Frontal cortex (tissue), 4 donors: ENCODE results near the gene CLPSL1. TPM values are rescaled to one million over a fixed set of nuclear protein-coding genes. Genes with fewer than 3 reads are reported as not detected.

Source experiments
- DNase-seq, 2 donors: peaks; one replicate each; pipeline ENCODE4 v3.0.0; 2012; ENCODE audit warnings: low spot score in 2 of 2
- FAIRE-seq: peaks from 2 replicates; lab custom pipeline; 2012; peaks lifted over from hg19 to GRCh38; lab: Jason Lieb, UNC
- total RNA-seq: library from RNA; depleted of rRNA; stranded (reverse); fragments of >200 nt; gene quantifications from one replicate; pipeline ENCODE4 v1.2.3, GENCODE V29; 2014
- donor health status: control.
- donor health status: control.
- donor health status: control.

The CLPSL1 gene
- total RNA-seq, 1 donor from 2014 or later = not detected

DNA sequence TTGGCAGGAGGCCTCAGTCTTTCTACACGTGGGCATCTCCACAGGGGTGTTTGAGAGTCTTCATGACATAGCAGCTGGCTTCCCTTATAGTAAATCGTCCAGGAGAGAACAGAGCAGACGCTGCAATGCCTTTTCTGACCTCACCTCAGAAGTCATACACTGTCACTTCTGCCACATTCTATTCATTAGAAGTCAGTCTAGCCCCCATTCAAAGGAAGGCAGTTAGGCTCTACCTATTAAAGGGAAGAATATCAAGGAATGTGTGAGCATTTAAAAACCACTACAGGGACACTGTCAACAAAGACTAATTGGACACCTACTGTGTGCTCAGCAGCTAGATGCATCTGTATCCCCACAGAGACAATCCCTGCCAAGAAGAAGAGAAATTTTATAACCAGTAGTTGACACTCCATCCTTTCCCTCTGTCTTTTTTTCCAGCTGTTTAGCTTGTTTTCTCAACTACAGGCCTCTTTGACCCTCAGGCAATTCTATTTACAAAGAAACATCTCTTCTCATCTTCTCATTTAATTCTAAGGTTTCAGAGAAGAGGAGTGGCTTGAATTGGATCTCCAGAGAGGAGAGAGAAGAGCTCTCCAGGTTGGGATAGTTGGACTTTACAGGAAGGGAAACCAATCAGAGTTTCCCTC, 25.4 kb upstream of the CLPSL1 start:
- FAIRE-seq = no peak

DNA sequence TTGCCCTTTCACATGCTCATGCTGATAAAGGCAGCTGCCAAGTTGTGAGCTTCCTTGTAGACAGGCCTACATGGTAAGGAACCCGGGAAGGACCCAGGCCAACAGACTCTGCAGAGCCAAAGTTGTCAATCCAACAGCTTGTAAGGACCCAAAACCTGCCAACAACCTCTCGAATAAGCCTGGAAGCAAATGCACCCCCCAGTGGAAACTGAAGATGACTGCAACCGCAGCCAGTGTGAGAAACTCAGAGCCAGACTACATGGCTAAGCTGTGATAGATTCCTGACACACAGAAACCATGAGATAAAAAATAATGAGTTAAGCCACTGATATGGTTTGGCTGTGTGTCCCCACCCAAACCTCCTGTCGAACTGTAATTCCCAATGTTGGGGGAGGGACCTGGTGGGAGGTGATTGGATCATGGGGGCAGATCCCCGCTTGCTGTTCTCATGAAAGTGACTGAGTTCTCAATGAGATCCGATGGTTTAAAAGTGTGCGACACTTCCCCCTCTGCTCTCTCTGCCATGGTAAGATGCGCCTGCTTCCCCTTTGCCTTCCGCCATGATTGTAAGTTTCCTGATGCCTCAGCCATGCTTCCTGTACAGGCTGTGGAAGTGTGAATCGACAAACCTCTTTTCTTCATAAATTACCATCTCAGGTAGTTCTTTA, 23.2 kb upstream of the CLPSL1 start:
- FAIRE-seq = no peak
- DNase-seq = no peak

More for the DNA sequence above, 25.4 kb upstream of the CLPSL1 start:
- DNase-seq = no peak

DNA sequence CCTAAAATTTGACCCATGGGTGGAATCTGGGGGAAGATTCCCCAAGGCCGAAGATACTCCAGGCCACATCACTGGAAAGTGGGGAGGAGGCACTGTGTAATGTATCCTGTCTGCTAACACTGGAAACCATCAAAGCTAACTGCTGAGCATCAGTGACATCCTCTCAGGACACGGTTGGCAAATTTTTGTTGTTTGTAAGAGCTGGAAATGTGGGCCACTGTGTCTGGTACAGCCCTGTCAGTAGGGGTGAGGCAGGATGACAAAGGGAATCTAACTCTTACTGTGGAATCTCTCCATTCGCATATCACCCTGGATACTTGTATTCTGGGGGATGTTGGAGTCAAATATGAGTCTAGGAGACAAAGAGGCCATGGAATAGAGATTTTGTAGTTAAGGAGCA, 21.4 kb upstream of the CLPSL1 start:
- DNase-seq = no peak
- FAIRE-seq = no peak

DNA sequence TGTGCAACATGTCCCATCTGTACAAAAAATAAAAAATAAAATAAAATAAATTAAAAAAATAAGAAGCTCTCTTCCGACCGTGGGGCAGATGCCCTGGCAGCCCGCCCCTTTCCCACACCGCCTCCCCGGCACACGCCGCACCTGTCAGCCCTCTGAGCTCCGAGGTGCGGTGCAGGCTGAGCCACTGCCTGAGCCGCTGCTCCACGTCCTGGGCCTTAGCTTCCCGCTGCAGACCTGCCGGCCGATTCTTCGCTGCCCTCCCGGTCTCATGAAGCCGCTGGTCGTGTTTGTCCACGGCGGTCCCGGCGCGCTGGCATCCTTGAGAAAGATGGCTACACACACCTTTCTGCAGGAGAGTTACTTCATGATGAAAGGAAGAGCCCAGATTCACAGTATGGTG, 15.1 kb upstream of the CLPSL1 start:
- FAIRE-seq (no peak), DNase-seq (no peak)

DNA sequence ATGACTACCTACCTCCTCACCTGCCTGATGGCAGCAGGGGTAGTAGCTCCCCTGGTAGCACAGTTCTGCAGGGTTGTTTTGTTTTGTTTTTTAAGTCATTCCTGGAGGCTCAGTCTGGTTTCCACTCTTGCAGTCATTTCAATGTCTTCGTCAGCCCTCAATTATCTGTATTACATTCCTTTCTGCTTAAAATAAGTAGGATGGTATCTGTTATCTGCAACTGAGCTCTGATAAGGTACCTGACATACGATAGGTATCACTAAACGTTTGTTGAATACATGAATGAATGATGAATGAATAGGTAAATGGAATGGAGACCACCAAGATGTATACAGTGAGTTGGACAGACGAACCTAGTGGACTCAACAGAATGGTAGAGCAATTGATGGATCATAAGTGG, 11.6 kb upstream of the CLPSL1 start:
- no peak for DNase-seq
- no peak for FAIRE-seq

DNA sequence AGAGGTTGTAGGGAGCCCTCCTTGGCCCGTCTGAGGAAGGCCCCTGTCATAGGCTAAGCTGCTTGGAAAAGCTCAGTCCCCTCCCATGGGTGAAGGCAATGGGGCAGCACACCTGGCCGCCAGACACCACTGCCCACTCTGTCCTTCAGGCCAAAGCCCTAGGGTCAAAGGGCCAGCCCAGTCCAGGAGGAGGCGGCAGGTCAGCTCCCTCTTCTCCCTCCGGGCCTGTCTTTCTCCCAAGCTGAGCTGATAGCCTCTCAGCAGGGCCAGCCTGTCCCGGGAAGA, 9.5 kb upstream of the CLPSL1 start:
- DNase-seq = no peak
- no peak for FAIRE-seq

DNA sequence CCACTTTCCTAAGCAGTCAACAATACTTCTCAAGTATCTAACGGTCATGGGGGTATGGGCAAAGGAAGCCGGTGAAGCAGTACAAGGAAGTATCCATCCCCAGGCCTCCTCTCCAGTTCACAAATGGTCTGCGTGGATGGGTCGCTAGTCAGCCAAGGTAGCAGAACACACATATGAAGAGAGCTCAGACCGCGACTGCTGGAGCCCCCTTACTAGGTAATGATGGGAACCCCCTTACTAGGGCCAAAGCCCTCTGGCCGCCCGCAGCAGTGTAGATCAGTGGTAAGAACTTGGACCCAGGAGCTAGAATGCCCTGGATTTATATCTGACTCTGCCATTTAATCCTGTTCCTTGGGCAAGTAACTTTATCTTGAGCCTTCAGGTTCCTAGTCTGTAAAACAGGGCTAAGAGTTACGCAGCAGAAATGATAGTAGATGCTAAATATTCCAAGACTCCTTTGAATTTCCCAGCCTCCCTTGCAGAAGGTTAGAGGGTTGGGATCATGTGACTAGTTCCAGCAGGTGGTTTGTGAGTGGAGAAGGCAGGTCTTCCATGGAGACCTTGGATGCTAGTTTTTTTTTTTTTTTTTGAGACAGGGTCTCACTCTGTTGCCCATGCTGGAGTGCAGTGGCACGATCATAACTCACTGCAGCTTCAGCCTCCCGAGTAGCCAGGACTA, 6.6 kb upstream of the CLPSL1 start:
- FAIRE-seq = no peak
- DNase-seq = no peak

DNA sequence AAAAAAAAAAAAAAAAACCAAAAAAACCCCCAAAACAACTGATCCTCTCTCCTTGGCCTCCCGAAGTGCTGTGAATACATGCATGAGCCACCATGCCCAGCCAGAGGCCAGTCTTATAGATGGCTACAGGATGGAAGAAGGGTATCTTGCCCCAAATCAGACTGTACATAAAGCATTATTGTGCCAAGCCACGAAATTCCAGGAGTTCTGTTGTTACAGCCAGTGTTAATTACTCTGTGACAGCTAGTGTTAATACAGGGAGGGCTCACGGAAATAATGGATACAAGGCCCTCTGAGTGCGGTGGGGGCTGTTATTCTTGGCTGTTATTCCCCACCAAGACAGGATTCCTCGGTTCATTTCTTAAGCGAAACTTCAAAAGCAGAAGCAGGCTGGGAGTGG, 5.8 kb upstream of the CLPSL1 start:
- FAIRE-seq = no peak
- no peak for DNase-seq

DNA sequence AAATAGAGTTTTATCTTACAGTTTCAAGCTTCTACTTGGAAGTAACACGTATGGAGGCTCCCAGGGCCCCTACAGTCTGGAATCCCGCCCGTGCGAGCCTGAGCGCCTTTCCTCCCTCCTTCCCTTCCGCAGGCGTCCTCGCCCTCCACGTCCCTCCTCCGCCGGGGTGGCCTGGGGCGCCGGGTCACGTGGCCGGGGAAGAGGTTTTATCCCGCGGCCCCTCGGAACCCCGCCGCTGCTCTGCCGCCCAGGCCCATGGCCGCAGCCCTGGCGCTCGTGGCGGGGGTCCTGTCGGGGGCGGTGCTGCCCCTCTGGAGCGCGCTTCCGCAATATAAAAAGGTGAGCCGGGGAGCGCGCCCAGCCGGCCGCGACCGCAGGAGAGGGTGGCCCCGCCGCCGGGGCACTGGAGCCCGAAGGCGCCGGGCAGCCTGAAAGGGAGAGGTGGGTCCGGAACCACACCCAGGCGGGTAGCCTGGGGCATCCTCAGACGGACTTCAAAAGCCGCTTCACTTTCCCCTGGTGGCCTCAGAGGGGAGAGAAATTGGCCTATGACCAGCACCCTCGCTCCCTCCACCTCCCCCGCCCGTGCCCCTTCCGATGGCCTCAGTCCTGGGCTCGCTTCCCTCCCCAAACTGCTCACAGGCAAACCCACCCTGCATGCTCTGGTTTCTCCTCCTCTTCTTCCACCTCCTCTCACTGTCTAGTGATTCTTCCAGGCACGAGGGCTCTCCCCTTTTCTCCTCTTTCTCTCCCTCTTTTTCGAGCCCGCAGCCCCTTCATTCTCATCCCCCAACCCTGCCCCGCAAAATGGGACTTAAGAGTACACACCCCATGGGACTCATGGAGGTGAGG, 4.2 kb upstream of the CLPSL1 start, which contains the start of gene CLPSL2:
CLPSL2 (plus strand) TSS at position 235 of the 852 bp plus-strand sequence; CDS start at position 256, 21 bp downstream.
- no peak for DNase-seq
- FAIRE-seq = no peak

DNA sequence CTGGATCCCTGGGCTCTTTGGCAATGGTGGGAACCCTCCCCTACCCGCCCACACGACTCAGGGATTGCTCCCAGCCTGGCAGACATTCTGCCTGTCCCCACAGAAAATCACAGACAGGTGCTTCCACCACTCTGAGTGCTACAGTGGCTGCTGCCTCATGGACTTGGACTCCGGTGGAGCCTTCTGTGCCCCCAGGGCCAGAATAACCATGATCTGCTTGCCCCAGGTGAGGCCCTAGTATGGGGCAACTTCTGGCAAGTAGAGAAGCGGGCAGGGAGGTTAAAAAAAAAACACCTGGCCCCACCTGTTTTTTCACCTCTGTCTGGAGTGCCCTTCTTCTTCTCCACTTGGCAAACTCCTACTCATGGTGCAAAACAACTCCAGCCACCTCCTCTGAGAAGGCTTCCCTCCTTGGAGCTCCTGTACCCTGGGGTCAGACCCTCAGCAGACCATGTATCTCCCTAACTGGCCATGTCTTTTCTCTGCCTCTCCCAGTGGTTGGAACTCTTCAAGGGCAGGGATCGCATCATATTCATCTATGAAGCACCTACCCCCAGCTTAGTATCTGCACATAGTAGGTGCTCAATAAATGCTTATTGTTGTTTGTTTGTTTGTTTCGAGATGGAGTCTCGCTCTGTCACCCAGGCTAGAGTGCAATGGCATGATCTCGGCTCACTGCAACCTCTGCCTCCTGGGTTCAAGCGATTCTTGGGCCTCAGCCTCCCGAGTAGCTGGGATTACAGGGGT, 3.3 kb upstream of the CLPSL1 start:
- DNase-seq (no peak), FAIRE-seq (no peak)

DNA sequence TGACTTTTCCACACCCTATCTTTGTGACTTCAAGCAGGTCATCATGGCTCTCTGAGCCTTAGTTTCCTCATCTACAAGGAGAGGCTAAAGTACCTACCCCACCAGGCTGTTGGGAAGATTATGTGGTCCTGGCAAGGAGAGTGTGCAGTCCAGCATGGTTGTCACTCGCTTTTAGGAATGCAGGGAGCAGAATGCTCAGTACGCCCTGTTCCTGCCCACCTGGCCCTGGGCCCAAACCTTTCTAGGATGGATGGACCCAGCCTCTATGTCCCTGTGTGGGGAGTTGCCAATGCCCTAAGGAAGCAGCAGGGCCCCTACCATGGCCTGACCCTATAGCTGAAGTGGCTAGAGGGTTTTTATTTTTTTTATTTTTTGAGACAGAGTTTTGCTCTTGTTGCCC, 2.4 kb upstream of the CLPSL1 start:
- no peak for FAIRE-seq
- no peak for DNase-seq

DNA sequence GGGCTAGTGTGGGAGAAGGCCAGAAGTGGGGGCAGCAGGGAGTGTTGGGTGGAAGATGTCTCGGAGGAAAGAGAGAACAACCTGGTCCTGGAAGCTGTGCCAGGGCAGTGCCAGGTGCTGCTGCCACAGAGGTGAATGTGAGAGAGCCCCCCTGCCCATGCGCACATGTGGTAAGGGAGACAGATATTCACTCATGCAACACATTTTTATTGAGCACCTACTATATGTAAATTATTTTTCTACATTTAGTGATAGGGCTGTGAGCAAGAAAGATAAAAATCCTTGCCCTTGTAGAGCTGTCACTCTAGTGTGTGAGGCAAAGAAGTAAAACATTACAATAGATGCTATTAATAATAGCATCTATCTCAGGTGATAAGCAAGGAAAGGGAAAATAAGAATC, 471 bp downstream of the CLPSL1 start:
- no peak for FAIRE-seq
- DNase-seq = no peak

DNA sequence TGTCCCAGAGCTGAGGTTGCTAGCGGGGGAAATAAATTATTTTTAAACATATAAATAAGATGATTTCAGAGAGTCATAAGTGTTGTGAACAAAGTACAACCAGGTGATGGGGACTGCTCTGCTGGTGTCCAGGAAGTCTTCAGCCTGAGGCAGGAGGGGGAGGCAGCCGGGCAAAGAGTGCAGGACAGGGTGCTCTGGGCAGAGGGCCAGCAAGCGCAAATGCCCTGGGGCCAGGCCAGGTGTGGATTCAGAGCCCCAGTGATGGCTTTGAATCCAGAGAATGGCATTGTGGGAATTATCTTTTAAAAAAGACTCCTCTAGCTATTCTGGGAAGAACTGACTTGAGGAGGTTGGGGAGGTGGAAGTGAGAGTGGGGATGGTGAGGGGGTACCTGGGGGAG, 1.6 kb downstream of the CLPSL1 start:
- no peak for FAIRE-seq
- DNase-seq = no peak

DNA sequence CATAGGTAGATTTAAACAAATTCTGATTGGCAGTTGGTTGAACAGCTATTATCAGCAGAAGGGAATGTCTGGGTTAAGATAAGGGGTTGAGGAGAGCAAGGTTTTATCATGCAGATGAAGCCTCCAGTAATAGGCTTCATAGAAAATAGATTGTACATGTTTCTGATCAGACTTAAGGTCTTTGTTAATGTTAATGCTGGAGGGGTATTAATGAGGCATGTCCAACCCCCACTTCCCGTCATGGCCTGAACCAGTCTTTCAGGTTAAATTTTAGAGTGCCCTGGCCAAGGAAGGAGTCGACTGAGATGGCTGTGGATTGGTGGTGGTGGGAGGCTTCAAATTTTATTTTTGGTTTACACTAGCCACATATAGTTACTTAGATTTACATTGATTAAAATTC, 3.4 kb downstream of the CLPSL1 start:
- DNase-seq (no peak), FAIRE-seq (no peak)

DNA sequence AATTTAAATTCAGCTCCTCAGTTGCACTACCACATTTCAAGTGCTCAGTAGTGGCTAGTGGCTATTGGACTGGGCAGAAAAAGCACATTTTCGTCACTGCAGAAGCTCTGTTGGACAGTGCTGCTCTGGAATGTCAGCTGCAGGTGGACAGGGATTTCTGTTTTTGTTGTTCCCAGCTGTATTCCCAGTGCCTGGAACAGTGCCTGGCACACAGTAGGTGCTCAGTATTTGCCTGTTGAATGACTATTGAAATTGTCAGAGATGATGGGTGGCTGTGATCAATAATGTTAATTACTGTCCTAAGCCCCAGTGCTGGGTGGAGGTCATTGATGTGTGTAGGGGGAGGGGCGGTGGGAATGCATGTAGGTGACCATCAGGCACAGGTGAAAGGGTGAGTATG, 5.5 kb downstream of the CLPSL1 start:
- no peak for DNase-seq
- no peak for FAIRE-seq

DNA sequence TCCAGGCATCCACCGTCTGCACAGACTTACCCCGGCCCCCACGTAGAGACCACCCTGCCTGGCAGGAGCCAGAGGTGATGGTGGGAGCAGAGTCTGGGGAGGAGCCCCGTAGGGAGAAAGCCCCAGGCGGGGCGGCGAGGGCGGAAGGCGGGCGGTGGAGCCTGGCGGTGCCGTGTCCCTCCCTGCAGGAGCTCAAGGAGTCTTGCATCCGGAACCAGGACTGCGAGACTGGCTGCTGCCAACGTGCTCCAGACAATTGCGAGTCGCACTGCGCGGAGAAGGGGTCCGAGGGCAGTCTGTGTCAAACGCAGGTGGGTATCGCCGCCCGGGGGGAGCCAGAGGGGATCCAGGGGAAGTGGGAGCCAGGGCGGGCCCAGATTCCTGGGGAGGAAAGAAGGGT, 6.0 kb downstream of the CLPSL1 start:
- no peak for FAIRE-seq
- DNase-seq = no peak

DNA sequence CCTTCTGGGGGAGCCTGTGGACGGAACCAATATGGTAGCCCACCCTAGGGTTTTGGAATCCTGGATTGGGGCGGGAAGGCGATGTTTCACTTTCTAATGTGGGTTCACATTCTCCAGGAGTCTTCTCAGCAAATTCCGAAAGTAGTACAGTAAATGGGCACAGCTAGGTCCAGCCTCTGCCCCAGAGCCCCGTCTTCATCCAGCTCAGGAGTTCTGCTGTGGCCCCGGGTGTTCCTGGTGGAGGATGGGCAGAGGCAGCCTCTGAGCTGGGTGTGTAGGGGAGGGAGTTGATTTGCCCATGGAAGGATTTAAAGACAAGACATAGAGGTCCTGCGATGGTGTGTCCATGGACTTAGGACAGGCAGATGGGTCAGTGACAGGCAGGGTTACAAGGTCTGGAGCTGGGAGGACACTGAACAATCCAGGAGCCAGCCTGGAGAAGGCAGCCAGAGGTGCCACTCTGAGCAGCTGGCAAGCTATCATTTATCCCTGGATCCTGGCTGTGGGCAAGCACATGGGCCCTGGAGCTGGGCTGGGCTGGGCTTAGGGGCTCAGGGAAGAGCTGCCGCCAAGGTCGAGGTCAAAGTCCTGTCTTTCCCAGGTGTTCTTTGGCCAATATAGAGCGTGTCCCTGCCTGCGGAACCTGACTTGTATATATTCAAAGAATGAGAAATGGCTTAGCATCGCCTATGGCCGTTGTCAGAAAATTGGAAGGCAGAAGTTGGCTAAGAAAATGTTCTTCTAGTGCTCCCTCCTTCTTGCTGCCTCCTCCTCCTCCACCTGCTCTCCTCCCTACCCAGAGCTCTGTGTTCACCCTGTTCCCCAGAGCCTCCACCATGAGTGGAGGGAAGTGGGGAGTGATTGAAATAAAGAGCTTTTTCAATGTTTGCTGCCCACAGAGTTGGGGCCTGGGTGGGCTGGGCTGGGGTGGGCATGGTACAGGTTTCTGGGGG, 6.7 kb downstream of the CLPSL1 start:
- DNase-seq (no peak), FAIRE-seq (no peak)

DNA sequence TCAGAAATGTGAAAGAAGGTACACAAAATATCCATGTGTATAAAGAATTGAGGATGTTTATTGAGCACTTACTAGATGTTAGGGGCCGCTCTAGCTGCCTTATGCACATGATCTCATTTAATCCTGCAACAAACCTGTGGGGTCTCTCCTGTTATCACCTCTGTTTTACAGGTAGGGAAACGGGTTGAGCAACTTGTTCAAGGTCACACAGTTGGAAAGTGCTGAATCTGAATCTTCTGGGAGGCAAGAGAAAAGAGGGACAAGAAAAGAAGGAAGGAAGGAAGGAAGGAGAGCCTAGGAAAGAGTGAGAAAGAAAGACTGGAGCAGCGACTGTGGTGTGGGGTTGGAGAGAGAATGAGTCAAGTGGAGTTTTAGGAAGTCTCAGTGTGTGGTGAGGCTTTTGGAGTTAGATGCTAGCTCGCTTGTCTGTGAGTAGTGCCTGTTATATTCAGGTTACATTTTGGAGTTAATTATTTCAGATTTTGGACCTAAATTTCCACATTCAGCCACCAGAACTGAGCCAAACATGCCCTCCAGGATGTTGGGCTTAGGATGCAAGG, 7.7 kb downstream of the CLPSL1 start:
- DNase-seq (no peak), FAIRE-seq (no peak)

DNA sequence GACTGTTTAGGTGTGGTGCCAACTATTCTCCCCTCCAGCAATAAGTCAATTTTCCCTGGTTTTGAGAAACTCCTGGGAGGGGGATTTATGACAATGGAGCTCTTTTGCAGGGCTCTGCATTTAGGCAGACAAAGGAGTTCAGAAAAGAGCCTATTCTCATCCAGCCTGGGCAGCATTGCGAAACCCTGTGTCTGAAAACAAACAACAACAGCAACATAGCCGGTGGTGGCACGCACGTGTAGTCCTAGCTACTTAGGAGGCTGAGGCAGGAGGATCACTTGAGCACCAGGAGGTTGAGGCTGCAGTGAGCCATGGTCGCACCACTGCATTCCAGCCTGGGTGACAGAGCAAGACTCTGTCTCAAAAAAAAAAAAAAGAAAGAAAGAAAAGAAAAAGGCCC, 9.9 kb downstream of the CLPSL1 start:
- FAIRE-seq (no peak), DNase-seq (no peak)
